ENCODE measurements around the gene MESD.

Gene MESD

DNA sequence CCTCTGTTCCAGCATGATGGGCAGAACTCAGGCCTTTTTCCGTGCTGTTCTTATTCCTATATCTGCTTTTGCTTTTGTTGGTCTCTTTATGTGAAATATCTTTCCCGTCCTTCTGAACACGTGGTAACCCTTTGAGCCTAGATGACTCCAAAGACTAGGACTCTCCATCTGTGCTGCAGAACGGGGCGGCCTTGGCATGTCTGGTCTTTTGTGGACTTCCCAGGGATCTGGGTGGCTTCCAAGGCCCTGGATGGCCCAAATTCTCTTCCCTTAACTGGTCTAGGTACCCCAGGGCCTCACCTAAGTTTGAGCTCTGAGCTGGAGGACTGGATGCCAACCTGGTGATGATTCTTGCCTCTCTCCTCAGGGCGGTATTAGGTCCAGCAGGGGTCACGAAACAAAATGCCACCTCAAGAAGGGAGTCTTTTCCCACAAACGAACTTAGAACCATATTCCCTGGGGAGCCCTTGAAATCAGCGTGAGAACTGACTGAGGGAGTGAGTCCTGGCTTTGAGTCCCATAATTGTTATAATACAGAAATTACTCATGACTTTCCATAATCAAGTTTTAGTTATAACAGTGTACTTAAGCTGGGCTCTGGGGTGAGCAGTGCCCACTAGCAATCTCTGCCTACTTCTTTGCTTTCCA, 25.0 kb upstream of the MESD start:
- DNase-seq (ENCODE audit: low spot score) = no peak
- TF ChIP-seq, protein P1, sequence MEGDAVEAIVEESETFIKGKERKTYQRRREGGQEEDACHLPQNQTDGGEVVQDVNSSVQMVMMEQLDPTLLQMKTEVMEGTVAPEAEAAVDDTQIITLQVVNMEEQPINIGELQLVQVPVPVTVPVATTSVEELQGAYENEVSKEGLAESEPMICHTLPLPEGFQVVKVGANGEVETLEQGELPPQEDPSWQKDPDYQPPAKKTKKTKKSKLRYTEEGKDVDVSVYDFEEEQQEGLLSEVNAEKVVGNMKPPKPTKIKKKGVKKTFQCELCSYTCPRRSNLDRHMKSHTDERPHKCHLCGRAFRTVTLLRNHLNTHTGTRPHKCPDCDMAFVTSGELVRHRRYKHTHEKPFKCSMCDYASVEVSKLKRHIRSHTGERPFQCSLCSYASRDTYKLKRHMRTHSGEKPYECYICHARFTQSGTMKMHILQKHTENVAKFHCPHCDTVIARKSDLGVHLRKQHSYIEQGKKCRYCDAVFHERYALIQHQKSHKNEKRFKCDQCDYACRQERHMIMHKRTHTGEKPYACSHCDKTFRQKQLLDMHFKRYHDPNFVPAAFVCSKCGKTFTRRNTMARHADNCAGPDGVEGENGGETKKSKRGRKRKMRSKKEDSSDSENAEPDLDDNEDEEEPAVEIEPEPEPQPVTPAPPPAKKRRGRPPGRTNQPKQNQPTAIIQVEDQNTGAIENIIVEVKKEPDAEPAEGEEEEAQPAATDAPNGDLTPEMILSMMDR (IDR thresholded peaks at IDR 0.05; ENCODE audit: extremely low read depth, missing control alignments) = no peak

GRCh38 chr15:81013396-81013929, 23.8 kb upstream of the MESD start:
- no peak for DNase-seq (ENCODE audit: low spot score)
- TF ChIP-seq, protein P1 (IDR thresholded peaks at IDR 0.05; ENCODE audit: extremely low read depth, missing control alignments) = no peak

- DNase-seq (ENCODE audit: low spot score) = no peak
- TF ChIP-seq, protein P1 (IDR thresholded peaks at IDR 0.05; ENCODE audit: extremely low read depth, missing control alignments) = no peak
Observed at GRCh38 chr15:81012588-81012987, 23.0 kb upstream of the MESD start.

DNA sequence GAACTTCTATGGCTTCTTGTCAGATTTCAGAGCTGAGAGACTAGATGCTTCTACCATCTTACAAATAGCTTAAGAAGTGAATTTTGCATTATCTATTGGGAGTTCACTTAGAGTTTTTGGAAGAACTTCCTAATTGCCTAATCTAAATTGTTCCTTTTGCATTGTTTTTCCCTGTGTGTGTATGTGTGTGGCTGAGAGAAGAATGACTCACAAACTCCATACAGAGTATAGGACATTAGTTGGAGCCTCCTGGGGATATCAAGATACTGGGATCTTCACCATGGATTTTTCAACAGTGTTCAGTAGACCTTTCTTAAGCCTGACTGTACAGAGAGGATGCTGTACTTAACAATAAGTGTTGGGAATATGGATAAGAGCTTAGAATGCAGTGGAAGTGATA, 22.0 kb upstream of the MESD start:
- no peak for DNase-seq (ENCODE audit: low spot score)
- TF ChIP-seq, protein P1 (IDR thresholded peaks at IDR 0.05; ENCODE audit: extremely low read depth, missing control alignments) = no peak

DNA sequence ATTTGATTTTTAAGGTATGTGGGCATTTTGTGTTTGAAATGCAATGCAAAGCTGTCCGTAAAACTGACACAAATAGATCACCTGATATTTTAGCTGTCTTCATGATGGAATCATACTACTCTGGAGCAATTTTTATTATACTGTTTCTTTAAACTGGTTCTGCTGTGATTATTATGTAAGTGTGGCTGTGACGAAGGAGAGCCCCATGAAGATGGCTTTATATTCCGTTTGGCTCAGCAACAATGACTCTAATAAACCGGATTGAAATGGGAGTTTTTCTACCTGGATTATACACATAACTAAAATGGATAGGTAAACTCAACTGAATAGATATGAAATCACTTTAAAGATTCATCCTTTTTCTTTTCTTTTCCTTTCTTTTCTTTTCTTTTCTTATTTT, 20.5 kb upstream of the MESD start:
- no peak for DNase-seq (ENCODE audit: low spot score)
- TF ChIP-seq, protein P1 (IDR thresholded peaks at IDR 0.05; ENCODE audit: extremely low read depth, missing control alignments) = no peak

DNA sequence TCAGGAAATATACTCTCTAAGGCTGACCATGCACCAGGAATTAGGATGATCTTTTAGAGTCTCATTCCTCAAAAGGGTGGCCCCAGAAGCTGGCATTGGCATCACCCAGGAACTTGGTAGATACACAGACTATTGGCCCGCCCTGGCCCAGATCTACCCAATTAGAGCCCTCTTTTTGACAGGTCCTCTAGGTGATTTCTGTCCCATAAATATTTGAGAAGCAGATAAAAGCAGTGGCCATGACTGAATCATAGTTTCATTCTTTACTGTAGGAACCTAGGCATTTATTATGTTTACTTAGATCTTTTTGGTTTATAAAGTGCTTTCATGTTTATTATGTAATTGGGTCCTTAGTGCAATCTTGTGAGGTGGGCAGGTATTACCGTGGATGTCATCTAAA, 18.7 kb upstream of the MESD start:
- no peak for DNase-seq (ENCODE audit: low spot score)

GRCh38 chr15:81007428-81008064, 17.9 kb upstream of the MESD start:
- DNase-seq (ENCODE audit: low spot score) = no peak

More for the DNA sequence above, 18.7 kb upstream of the MESD start:
- TF ChIP-seq, protein P1 (IDR thresholded peaks at IDR 0.05; ENCODE audit: extremely low read depth, missing control alignments) = no peak

More at GRCh38 chr15:81007428-81008064, 17.9 kb upstream of the MESD start:
- TF ChIP-seq, protein P1 (IDR thresholded peaks at IDR 0.05; ENCODE audit: extremely low read depth, missing control alignments) = no peak

Data from GM20000 (cell line).